Right lobe of liver (tissue), 6 donors: ENCODE data around the gene NEUROG3. TPM values are rescaled to one million over a fixed set of nuclear protein-coding genes. Genes with fewer than 3 reads are reported as not detected.

Experiments used
- ATAC-seq, 4 donors: fragments of 200-7000 bp; cut with Tn5 transposase; one replicate each; pipeline ENCODE4 v1.9.1; 2020; ENCODE audit warnings: mild to moderate bottlenecking in 4 of 4, moderate library complexity in 4 of 4
- DNase-seq, 3 donors: peaks; one replicate each; pipeline ENCODE4 v3.0.0-alpha.2; 2020
- H3K27ac ChIP-seq, 3 donors: fragments of 200-600 bp; one replicate each; pipeline ENCODE4 v1.8.0; 2022
- H3K27me3 ChIP-seq, 2 donors: fragments of 200-600 bp; one replicate each; pipeline ENCODE4 v1.8.0; 2022
- H3K36me3 ChIP-seq, 4 donors: fragments of 200-600 bp; sonication (generic) in 1 of 4; one replicate each; pipeline versions ENCODE4 v1.5.1 to v1.8.0; 2017 to 2022; ENCODE audit warnings: control low read depth in 1 of 4
- H3K4me1 ChIP-seq, 4 donors: fragments of 200-600 bp; sonication (generic) in 1 of 4; one replicate each; pipeline versions ENCODE4 v1.5.1 to v1.8.0; 2017 to 2022; ENCODE audit warnings: control low read depth in 1 of 4
- H3K4me3 ChIP-seq, 3 donors: fragments of 200-600 bp; one replicate each; pipeline ENCODE4 v1.8.0; 2022
- H3K9me3 ChIP-seq, 4 donors: fragments of 200-600 bp; sonication (generic) in 1 of 4; one replicate each; pipeline versions ENCODE4 v1.5.1 to v1.8.0; 2017 to 2022; ENCODE audit warnings: control low read depth in 1 of 4
- POLR2A ChIP-seq: fragments of 450-650 bp; IDR thresholded peaks from one replicate; pipeline ENCODE4 v1.6.1; 2017; ENCODE audit warnings: antibody characterized with exemption, mild to moderate bottlenecking
- WGBS: methylation state at CpG from one replicate; pipeline ENCODE4 v1.1.6; 2018; ENCODE audit warnings: low coverage, low lambda C conversion rate; ENCODE audit not compliant: insufficient coverage; ENCODE audit errors: missing lambda C conversion rate; 5-methylcytosine and 5-hydroxymethylcytosine counted together
- intact Hi-C, 2 donors: fragments of 100-400 bp; cut with DNase I; formaldehyde crosslinking; loops; one replicate each; pipeline versions ENCODE4 v1.11.2 to v1.14.1; 2022
- total RNA-seq, 6 experiments: library from RNA; depleted of rRNA in 2 of 6; stranded (reverse); fragments of >200 nt in 2 of 6; fragmentation: NEBNext Ultra II Directional in 3 of 6; extraction: Animal tissue kit (Norgen Biotek cat#: 25700) in 3 of 6; gene quantifications; one replicate each; pipeline versions ENCODE4 v1.1.0 to v1.2.4, GENCODE V29; 2016 to 2023
- TF ChIP-seq, protein P1 (sequence below), 4 donors: fragments of 200-600 bp in 3 of 4; fragments of 450-650 bp in 1 of 4; IDR thresholded peaks; one replicate each; pipeline versions ENCODE4 v1.5.1 to v1.8.0; 2016 to 2022; ENCODE audit warnings: antibody characterized with exemption in 4 of 4, mild to moderate bottlenecking in 2 of 4
- donor health status: DM: no; HTN: yes; CAD: no.
- donor health status: DM: no; HTN: no; CAD: no.
- donor health status: DM: no; HTN: no; CAD: no.
- donor health status: DM: no; HTN: yes; CAD: no.
- donor health status: DM: no; HTN: yes; CAD: no.

Gene NEUROG3
- total RNA-seq, 6 experiments from 2014 or later = not detected

DNA sequence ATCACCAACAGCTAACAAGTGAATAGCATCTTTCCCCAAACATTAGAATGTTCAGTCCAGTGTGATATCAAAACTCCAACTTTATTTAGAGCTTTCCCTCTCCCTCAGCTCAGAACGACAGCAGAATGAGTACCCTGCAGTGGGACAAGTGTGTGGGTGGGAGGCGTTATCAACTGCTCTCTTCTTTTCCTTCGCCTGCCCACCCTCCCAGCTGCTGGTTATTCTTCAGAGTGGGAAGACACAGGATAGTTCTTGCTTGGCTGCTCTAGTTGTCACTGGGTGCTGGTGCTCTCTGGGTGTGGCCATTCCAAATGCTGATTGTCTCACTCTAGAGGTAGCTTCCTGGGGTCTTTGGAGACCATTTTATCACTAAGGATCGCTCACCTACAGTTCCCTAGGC, 43.1 kb upstream of the NEUROG3 start:
- ATAC-seq (no peak), DNase-seq (no peak)
- Histone ChIP-seq H3K4me3 (no peak overlapping the region), H3K27me3 (no peaks in the 10 kb centered on the region), H3K36me3 (no peaks in the 10 kb centered on the region), H3K27ac (no peak overlapping the region), H3K4me1 (no peaks in the 10 kb centered on the region), H3K9me3 (no peaks in the 10 kb centered on the region)
- 33% methylated on average over 4 of the region's 4 CpGs for WGBS
- TF ChIP-seq, protein P1, sequence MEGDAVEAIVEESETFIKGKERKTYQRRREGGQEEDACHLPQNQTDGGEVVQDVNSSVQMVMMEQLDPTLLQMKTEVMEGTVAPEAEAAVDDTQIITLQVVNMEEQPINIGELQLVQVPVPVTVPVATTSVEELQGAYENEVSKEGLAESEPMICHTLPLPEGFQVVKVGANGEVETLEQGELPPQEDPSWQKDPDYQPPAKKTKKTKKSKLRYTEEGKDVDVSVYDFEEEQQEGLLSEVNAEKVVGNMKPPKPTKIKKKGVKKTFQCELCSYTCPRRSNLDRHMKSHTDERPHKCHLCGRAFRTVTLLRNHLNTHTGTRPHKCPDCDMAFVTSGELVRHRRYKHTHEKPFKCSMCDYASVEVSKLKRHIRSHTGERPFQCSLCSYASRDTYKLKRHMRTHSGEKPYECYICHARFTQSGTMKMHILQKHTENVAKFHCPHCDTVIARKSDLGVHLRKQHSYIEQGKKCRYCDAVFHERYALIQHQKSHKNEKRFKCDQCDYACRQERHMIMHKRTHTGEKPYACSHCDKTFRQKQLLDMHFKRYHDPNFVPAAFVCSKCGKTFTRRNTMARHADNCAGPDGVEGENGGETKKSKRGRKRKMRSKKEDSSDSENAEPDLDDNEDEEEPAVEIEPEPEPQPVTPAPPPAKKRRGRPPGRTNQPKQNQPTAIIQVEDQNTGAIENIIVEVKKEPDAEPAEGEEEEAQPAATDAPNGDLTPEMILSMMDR (IDR thresholded peaks at IDR 0.05) = no peak
- TF ChIP-seq POLR2A = no peak
- intact Hi-C loops = no loop called here

DNA sequence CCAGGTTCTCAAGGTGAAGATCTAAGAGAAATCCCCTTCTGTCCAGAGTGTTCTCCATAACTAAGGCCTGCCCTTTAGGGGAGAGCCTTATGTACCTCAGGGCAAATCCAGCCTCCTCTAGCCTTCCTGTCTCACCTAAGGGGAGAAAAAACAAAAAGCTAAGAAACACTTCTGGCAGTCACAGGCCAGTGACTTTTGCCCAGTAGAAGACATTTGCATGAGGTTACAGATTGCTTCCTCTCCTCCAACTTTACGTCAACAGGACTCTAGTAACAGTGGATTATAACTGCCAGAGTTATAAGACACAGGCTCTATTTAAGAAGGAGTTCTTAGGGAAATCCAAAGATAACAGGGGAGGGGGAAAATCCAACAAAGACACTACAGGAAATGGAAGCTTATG, 40.9 kb upstream of the NEUROG3 start:
- no peak overlapping the region for H3K4me3 ChIP-seq
- H3K4me1 ChIP-seq = no peaks in the 10 kb centered on the region
- no peaks in the 10 kb centered on the region for H3K9me3 ChIP-seq
- no peak for ATAC-seq
- 80% methylated on average over 1 of the region's 1 CpG for WGBS
- no peak for TF ChIP-seq POLR2A
- H3K36me3 ChIP-seq = no peaks in the 10 kb centered on the region
- no peak for DNase-seq
- H3K27ac ChIP-seq = no peak overlapping the region
- no peaks in the 10 kb centered on the region for H3K27me3 ChIP-seq
- intact Hi-C loops = no loop called here

DNA sequence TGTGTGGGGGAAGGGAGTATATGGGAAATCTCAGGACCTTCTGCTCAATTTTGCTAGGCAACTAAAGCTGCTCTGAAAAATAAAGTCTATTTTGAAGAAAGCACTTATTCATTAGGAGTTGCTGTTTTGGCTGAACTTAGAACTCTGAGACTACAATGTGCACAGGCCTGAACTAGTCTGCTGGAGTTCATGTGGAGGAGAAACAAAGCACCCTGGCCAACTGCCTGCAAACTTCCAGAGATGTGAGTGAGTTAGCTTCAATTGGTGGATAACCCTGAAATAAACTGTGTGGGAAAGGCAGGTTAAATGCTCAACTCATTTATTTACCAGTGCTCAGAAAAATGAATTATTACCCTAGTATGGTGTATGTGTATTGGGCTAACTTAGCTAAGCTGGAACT, 39.5 kb upstream of the NEUROG3 start:
- intact Hi-C loops = no loop called here
- DNase-seq = no peak
- no peaks in the 10 kb centered on the region for H3K9me3 ChIP-seq
- no peaks in the 10 kb centered on the region for H3K27me3 ChIP-seq
- no peak overlapping the region for H3K4me3 ChIP-seq
- ATAC-seq = no peak
- no peaks in the 10 kb centered on the region for H3K4me1 ChIP-seq
- TF ChIP-seq POLR2A = no peak
- TF ChIP-seq, protein P1 (IDR thresholded peaks at IDR 0.05) = no peak
- no peaks in the 10 kb centered on the region for H3K36me3 ChIP-seq
- H3K27ac ChIP-seq = no peak overlapping the region

DNA sequence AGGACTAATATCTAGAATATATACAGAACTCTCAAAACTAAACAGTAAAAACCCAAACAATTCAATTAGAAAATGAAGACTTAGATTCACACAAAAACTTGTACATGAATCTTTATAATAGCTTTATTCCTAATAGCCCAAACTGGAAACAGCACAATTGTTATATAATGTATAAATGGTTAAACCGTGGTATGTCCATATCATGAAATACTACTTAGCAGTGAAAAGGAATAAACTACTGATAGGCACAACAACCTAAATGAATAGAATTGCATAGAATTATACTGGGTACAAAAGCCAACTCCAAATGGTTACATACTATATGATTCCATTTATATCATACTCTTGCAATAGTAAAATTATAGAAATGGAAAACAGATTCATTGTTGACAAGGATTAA, 35.9 kb upstream of the NEUROG3 start:
- Histone ChIP-seq H3K4me1 (no peaks in the 10 kb centered on the region), H3K9me3 (no peaks in the 10 kb centered on the region), H3K4me3 (no peak overlapping the region), H3K27ac (no peak overlapping the region), H3K27me3 (no peaks in the 10 kb centered on the region), H3K36me3 (no peaks in the 10 kb centered on the region)
- ATAC-seq = no peak
- 32% methylated on average over 1 of the region's 1 CpG for WGBS
- intact Hi-C loops = no loop called here
- no peak for TF ChIP-seq POLR2A
- TF ChIP-seq, protein P1 (IDR thresholded peaks at IDR 0.05) = no peak
- DNase-seq = no peak

DNA sequence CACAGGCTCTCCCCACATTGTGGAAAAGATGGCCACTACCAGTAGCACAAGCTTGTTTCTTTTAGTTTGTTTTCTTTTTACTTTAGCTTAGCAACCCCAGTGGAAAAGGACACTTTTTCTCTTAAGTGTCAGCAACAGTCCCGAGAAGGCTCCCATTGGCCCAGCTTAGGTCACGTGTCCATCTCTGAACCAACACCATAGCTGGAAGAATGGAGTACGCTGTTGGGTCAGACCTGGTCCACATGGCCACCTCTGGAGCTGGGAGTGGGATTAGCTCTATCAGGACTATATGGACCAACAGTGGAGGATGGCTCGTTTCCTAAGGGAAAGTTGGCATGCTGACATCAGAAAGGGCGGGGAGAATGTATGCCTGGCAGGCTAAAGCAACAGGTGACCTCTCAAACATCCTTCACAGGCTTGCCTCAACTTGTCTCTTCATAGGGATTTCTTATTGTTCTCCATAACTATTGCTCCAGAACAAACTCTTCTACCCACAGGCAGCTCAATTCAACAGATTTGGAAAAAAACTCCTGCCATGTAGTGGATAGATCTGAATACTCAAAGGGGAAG, 27.6 kb upstream of the NEUROG3 start:
- DNase-seq (no peak), ATAC-seq (no peak)
- no peak for TF ChIP-seq POLR2A
- TF ChIP-seq, protein P1 (IDR thresholded peaks at IDR 0.05) = no peak
- Histone ChIP-seq H3K27ac (no peak overlapping the region), H3K27me3 (no peaks in the 10 kb centered on the region), H3K4me3 (no peak overlapping the region), H3K36me3 (no peaks in the 10 kb centered on the region), H3K4me1 (no peaks in the 10 kb centered on the region), H3K9me3 (no peaks in the 10 kb centered on the region)
- intact Hi-C loops = no loop called here
- WGBS = 80% methylated on average over 4 of the region's 5 CpGs
